ENCODE measurements around the gene KIAA2012.

DNA sequence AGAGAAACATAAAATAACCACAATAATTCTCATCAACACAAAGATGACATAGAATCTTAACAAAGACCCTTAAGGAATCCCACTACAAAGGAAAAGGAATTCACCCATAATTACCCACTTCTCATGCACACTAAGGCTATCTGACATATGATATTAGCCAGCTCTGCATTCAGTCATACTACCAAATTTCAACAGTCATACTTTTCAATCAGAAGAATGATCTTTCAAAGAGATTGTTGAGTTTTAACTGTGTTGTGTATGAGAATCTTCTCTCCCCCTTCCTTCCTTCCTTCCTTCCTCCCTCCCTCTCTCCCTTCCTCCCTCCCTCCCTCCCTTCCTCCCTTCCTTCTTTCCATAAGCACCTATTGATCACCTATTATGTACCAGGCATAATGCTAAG is 22.4 kb upstream of the KIAA2012 start:
- TF ChIP-seq, protein P1, sequence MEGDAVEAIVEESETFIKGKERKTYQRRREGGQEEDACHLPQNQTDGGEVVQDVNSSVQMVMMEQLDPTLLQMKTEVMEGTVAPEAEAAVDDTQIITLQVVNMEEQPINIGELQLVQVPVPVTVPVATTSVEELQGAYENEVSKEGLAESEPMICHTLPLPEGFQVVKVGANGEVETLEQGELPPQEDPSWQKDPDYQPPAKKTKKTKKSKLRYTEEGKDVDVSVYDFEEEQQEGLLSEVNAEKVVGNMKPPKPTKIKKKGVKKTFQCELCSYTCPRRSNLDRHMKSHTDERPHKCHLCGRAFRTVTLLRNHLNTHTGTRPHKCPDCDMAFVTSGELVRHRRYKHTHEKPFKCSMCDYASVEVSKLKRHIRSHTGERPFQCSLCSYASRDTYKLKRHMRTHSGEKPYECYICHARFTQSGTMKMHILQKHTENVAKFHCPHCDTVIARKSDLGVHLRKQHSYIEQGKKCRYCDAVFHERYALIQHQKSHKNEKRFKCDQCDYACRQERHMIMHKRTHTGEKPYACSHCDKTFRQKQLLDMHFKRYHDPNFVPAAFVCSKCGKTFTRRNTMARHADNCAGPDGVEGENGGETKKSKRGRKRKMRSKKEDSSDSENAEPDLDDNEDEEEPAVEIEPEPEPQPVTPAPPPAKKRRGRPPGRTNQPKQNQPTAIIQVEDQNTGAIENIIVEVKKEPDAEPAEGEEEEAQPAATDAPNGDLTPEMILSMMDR (conservative IDR thresholded peaks at IDR 0.05; ENCODE audit: low read depth, low read length) = no peak
- TF ChIP-seq EZH2 (IDR thresholded peaks at IDR 0.05; ENCODE audit: borderline replicate concordance, low read depth, low read length, poor library complexity, severe bottlenecking) = no peak

All from A673 (cell line).